Neural progenitor cell (in vitro differentiated cells): ENCODE results near the gene TAB2. TPM values are rescaled to one million over a fixed set of nuclear protein-coding genes. Genes with fewer than 3 reads are reported as not detected.

ENCODE experiments used
- DNase-seq: peaks from one replicate; pipeline ENCODE4 v3.0.0-alpha.2; 2016; ENCODE audit warnings: low spot score
- H2AFZ ChIP-seq: fragments of 200-600 bp; sonication (generic); replicated peaks from 2 replicates; pipeline ENCODE4 v1.6.1; 2016; ENCODE audit warnings: antibody characterized with exemption
- H3F3A ChIP-seq: fragments of 200-600 bp; sonication (generic); 2 replicates; pipeline ENCODE4 v1.6.1; 2016; ENCODE audit warnings: antibody characterized with exemption, low read depth
- H3K27ac ChIP-seq: fragments of 200-600 bp; sonication (generic); 2 replicates; pipeline ENCODE4 v1.5.1; 2016; ENCODE audit warnings: mild to moderate bottlenecking
- H3K27me3 ChIP-seq: fragments of 200-600 bp; sonication (generic); 2 replicates; pipeline ENCODE4 v1.6.1; 2016; ENCODE audit warnings: mild to moderate bottlenecking, moderate library complexity
- H3K36me3 ChIP-seq: fragments of 200-600 bp; sonication (generic); 2 replicates; pipeline ENCODE4 v1.5.1; 2016
- H3K4me1 ChIP-seq: fragments of 200-600 bp; sonication (generic); 2 replicates; pipeline ENCODE4 v1.6.1; 2016; ENCODE audit warnings: mixed run types
- H3K4me2 ChIP-seq: fragments of 200-600 bp; sonication (generic); 2 replicates; pipeline ENCODE4 v1.6.1; 2016
- H3K4me3 ChIP-seq: fragments of 200-600 bp; sonication (generic); 2 replicates; pipeline ENCODE4 v1.5.1; 2016
- H3K79me2 ChIP-seq: fragments of 200-600 bp; sonication (generic); 2 replicates; pipeline ENCODE4 v1.6.1; 2016; ENCODE audit warnings: low read depth
- H3K9ac ChIP-seq: fragments of 200-600 bp; sonication (generic); 2 replicates; pipeline ENCODE4 v1.6.1; 2016
- H3K9me3 ChIP-seq: fragments of 200-600 bp; sonication (generic); 2 replicates; pipeline ENCODE4 v1.5.1; 2016; ENCODE audit warnings: low read depth
- H4K20me1 ChIP-seq: fragments of 200-600 bp; sonication (generic); 2 replicates; pipeline ENCODE4 v1.6.1; 2016; ENCODE audit warnings: low read depth
- H3K27ac Mint-ChIP-seq: 3 replicates; pipeline ENCODE4 v1.8.0; 2021; ENCODE audit warnings: mixed read lengths
- H3K27me3 Mint-ChIP-seq: 2 replicates; pipeline ENCODE4 v1.8.0; 2022; ENCODE audit warnings: low read depth, mild to moderate bottlenecking, inconsistent platforms, moderate library complexity, mixed read lengths; ENCODE audit not compliant: insufficient read depth
- H3K36me3 Mint-ChIP-seq: 3 replicates; pipeline ENCODE4 v1.8.0; 2021; ENCODE audit warnings: mixed read lengths
- H3K4me1 Mint-ChIP-seq: 3 replicates; pipeline ENCODE4 v1.8.0; 2021; ENCODE audit warnings: mixed read lengths
- H3K4me3 Mint-ChIP-seq: 3 replicates; pipeline ENCODE4 v1.8.0; 2021; ENCODE audit warnings: mild to moderate bottlenecking, moderate library complexity, mixed read lengths
- H3K9me3 Mint-ChIP-seq: 3 replicates; pipeline ENCODE4 v1.8.0; 2020; ENCODE audit warnings: mixed read lengths
- EZH2 ChIP-seq: fragments of 200-600 bp; sonication (generic); IDR thresholded peaks from 2 replicates; pipeline ENCODE4 v1.6.1; 2017; ENCODE audit warnings: antibody characterized with exemption, mild to moderate bottlenecking, moderate library complexity
- EZH2phosphoT487 ChIP-seq: fragments of 200-600 bp; sonication (generic); IDR thresholded peaks from 2 replicates; pipeline ENCODE4 v1.6.1; 2017; ENCODE audit warnings: antibody characterized with exemption
- total RNA-seq: library from RNA; depleted of rRNA; stranded (reverse); fragments of >200 nt; gene quantifications from 2 replicates; pipeline ENCODE4 v1.2.3, GENCODE V29; 2015; ENCODE audit warnings: low replicate concordance
- TF ChIP-seq, protein P1 (sequence below): fragments of 200-600 bp; sonication (generic); IDR thresholded peaks from 2 replicates; pipeline ENCODE4 v1.5.1; 2017; ENCODE audit warnings: antibody characterized with exemption, mild to moderate bottlenecking

Gene TAB2
- total RNA-seq, 1 donor from 2014 or later = 70.9 TPM

DNA sequence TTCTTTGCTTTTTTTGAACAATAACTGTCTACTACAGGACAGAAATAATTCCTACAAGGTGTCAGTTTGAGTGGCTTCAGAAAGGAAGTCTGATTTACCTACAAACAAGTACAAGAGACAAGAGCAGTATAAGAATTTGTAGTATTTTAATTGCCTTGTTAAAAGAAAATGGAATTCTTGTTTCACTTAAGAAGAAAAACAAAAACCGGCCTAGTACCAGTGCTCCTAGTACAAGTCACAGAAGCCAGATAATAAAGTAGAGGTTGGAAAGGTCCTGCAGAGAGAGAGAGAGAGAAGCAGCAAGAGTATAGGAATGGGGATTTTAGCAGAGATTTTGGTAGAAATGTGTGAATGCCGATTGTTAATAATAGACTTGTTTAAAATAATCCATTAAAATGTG, 6.4 kb downstream of the TAB2 start:
- TF ChIP-seq, protein P1, sequence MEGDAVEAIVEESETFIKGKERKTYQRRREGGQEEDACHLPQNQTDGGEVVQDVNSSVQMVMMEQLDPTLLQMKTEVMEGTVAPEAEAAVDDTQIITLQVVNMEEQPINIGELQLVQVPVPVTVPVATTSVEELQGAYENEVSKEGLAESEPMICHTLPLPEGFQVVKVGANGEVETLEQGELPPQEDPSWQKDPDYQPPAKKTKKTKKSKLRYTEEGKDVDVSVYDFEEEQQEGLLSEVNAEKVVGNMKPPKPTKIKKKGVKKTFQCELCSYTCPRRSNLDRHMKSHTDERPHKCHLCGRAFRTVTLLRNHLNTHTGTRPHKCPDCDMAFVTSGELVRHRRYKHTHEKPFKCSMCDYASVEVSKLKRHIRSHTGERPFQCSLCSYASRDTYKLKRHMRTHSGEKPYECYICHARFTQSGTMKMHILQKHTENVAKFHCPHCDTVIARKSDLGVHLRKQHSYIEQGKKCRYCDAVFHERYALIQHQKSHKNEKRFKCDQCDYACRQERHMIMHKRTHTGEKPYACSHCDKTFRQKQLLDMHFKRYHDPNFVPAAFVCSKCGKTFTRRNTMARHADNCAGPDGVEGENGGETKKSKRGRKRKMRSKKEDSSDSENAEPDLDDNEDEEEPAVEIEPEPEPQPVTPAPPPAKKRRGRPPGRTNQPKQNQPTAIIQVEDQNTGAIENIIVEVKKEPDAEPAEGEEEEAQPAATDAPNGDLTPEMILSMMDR = no peak
- TF ChIP-seq EZH2phosphoT487 (no peak), EZH2 (no peak)
- no peaks in the 10 kb centered on the region for H3K36me3 ChIP-seq
- no peak overlapping the region for H3K27ac Mint-ChIP-seq
- H3K4me3 Mint-ChIP-seq = no peak overlapping the region
- peaks cover 100% of the 10 kb centered on the region for H4K20me1 ChIP-seq
- H3K27ac ChIP-seq = no peak overlapping the region
- peaks cover 7% of the 10 kb centered on the region for H3K9me3 Mint-ChIP-seq
- peaks cover 39% of the 10 kb centered on the region for H3K4me1 Mint-ChIP-seq
- no peaks in the 10 kb centered on the region for H3K9me3 ChIP-seq
- H3K4me1 ChIP-seq = peaks cover 49% of the 10 kb centered on the region
- peaks cover 100% of the 10 kb centered on the region for H3K79me2 ChIP-seq
- peak overlapping the region; percentile 22 for H3K4me2 ChIP-seq
- H3K36me3 Mint-ChIP-seq = peaks cover 20% of the 10 kb centered on the region
- H3K27me3 ChIP-seq = no peaks in the 10 kb centered on the region
- no peak overlapping the region for H2AFZ ChIP-seq
- H3K4me3 ChIP-seq = no peak overlapping the region
- H3K27me3 Mint-ChIP-seq = no peaks in the 10 kb centered on the region
- H3K9ac ChIP-seq = no peak overlapping the region
- H3F3A ChIP-seq = peaks cover 5% of the 10 kb centered on the region
- DNase-seq = peak; percentile 28

DNA sequence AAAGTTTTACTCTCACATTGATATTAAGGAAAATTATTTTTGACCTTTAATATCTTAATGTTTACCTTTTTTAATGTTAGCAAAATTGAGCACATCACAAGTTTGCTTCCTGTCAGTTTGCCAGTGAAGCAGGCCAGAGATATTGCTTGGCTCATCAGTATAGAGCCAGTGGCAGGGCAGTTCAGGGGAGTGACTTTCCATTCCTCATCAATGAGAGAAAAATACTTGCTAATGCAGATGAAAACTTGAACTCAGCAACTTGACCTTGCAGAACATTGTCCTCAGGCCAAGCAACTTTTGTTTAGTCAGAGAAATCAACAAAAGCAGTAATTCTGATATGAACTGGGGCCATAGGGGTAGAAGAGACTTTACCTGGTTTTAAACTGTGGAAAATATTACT, 6.9 kb downstream of the TAB2 start:
- no peaks in the 10 kb centered on the region for H3K36me3 ChIP-seq
- H3K4me2 ChIP-seq = no peak overlapping the region
- no peaks in the 10 kb centered on the region for H3K27me3 Mint-ChIP-seq
- H3F3A ChIP-seq = peaks cover 5% of the 10 kb centered on the region
- no peak overlapping the region for H3K9ac ChIP-seq
- no peaks in the 10 kb centered on the region for H3K9me3 ChIP-seq
- no peak for DNase-seq
- TF ChIP-seq, protein P1 = no peak
- TF ChIP-seq EZH2phosphoT487 (no peak), EZH2 (no peak)
- H3K4me3 ChIP-seq = no peak overlapping the region
- no peak overlapping the region for H3K4me3 Mint-ChIP-seq
- H3K36me3 Mint-ChIP-seq = peaks cover 24% of the 10 kb centered on the region
- H2AFZ ChIP-seq = no peak overlapping the region
- peaks cover 8% of the 10 kb centered on the region for H3K9me3 Mint-ChIP-seq
- peaks cover 100% of the 10 kb centered on the region for H4K20me1 ChIP-seq
- no peaks in the 10 kb centered on the region for H3K27me3 ChIP-seq
- peaks cover 44% of the 10 kb centered on the region for H3K4me1 ChIP-seq
- peaks cover 34% of the 10 kb centered on the region for H3K4me1 Mint-ChIP-seq
- no peak overlapping the region for H3K27ac ChIP-seq
- H3K27ac Mint-ChIP-seq = no peak overlapping the region
- H3K79me2 ChIP-seq = peaks cover 100% of the 10 kb centered on the region

DNA sequence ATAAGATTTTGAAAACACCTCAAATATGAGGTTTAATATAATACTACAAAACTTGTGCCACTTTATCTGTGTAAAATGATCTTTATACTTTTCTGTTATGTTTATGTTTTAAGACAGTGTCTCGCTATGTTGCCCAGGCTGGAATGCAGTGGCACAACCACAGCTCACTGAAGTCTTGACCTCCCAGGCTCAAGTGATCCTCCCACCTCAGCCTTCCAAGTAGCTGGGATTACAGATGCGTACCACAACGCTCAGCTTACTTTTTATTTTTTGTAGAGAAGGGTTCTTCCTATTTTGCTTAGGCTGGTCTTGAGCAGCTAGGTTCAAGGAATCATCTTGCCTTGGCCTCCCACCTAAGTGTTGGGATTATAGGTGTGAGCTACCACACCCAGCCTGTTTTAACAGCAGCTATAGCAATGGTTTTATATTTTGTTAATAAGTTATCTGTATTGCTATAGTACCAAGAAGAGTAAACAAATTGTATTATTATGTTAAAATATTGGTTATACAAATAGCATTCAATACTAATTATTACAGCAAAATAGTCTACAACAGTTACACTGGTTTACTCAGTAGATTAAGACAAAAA, 8.2 kb downstream of the TAB2 start:
- Mint-ChIP-seq H3K4me3 (no peak overlapping the region), H3K36me3 (peaks cover 28% of the 10 kb centered on the region), H3K27me3 (no peaks in the 10 kb centered on the region), H3K4me1 (peaks cover 23% of the 10 kb centered on the region), H3K27ac (no peak overlapping the region), H3K9me3 (peaks cover 13% of the 10 kb centered on the region)
- no peak for DNase-seq
- Histone ChIP-seq H3K27me3 (no peaks in the 10 kb centered on the region), H3F3A (peaks cover 5% of the 10 kb centered on the region), H3K9me3 (no peaks in the 10 kb centered on the region), H3K27ac (no peak overlapping the region), H3K79me2 (peaks cover 100% of the 10 kb centered on the region), H3K4me1 (peaks cover 39% of the 10 kb centered on the region), H3K4me3 (no peak overlapping the region), H4K20me1 (peaks cover 100% of the 10 kb centered on the region), H2AFZ (no peak overlapping the region), H3K4me2 (no peak overlapping the region), H3K36me3 (no peaks in the 10 kb centered on the region), H3K9ac (no peak overlapping the region)
- TF ChIP-seq, protein P1 = no peak
- no peak for TF ChIP-seq EZH2
- no peak for TF ChIP-seq EZH2phosphoT487
